Prostate gland (tissue), 2 donors: ENCODE measurements around the gene ZBTB32. TPM values are rescaled to one million over a fixed set of nuclear protein-coding genes. Genes with fewer than 3 reads are reported as not detected.

Experiments used
- DNase-seq: peaks from one replicate; pipeline ENCODE4 v3.0.0-alpha.2; 2019; ENCODE audit warnings: low spot score
- H3K27ac ChIP-seq, 2 donors: fragments of 200-600 bp; sonication (generic); 2 replicates each; pipeline ENCODE4 v1.5.1; 2017 to 2019
- H3K27me3 ChIP-seq: fragments of 200-600 bp; sonication (generic); replicated peaks from 2 replicates; pipeline ENCODE4 v1.5.1; 2019; ENCODE audit not compliant: insufficient read depth
- H3K36me3 ChIP-seq, 2 donors: fragments of 200-600 bp; sonication (generic); 1 replicate in 1 of 2; 2 replicates in 1 of 2; pipeline versions ENCODE4 v1.5.1 to v1.8.1; 2017 to 2019
- H3K4me1 ChIP-seq: fragments of 200-600 bp; sonication (generic); replicated peaks from 2 replicates; pipeline ENCODE4 v1.5.1; 2019
- H3K4me3 ChIP-seq, 2 donors: fragments of 200-600 bp; sonication (generic); 2 replicates each; pipeline ENCODE4 v1.5.1; 2017 to 2019
- H3K9me3 ChIP-seq: fragments of 200-600 bp; sonication (generic); 2 replicates; pipeline ENCODE4 v1.5.1; 2017
- POLR2A ChIP-seq: fragments of 450-650 bp; IDR thresholded peaks from one replicate; pipeline ENCODE4 v1.6.1; 2016; ENCODE audit warnings: antibody characterized with exemption, mild to moderate bottlenecking
- POLR2AphosphoS5 ChIP-seq: sonication (generic); formaldehyde crosslinking; IDR thresholded peaks from one replicate; pipeline ENCODE4 v1.6.1; 2017; ENCODE audit warnings: antibody characterized with exemption
- WGBS: methylation state at CpG from one replicate; pipeline ENCODE4 v1.1.5; 2018; 5-methylcytosine and 5-hydroxymethylcytosine counted together
- intact Hi-C: fragments of 100-400 bp; cut with DNase I; formaldehyde crosslinking; loops from one replicate; pipeline ENCODE4 v1.14.2; 2022
- total RNA-seq, 2 donors: library from RNA; depleted of rRNA; stranded (reverse); fragments of >200 nt; gene quantifications; one replicate each; pipeline ENCODE4 v1.1.0, GENCODE V29; 2016
- TF ChIP-seq, protein P1 (sequence below), 4 experiments: fragments of 200-600 bp in 2 of 4; fragments of 450-650 bp in 2 of 4; sonication (generic) in 2 of 4; IDR thresholded peaks; 1 replicate in 3 of 4; 2 replicates in 1 of 4; pipeline ENCODE4 v1.5.1; 2016 to 2019; ENCODE audit warnings: antibody characterized with exemption in 4 of 4, mild to moderate bottlenecking in 2 of 4, moderate library complexity in 2 of 4

Gene ZBTB32
- total RNA-seq, 2 donors from 2014 or later: 3.1 TPM; not detected in 1

DNA sequence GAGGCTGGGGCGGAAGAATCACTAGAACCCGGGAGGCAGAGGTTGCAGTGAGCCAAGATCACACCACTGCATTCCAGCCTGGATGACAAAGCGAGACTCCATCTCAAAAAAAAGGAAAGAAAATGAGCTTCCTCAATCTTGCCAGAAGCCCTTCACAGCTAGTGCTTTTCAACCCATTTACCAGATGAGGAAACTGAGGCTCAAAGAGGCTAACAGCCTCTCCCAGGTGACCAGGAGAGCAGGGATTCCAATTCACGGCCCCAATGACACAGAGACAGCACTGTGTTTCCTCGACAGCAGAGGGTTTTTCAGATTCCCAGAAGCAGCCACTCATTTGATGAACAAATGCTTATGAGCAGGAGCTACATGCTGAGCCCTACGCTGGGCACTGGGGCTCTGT is 34.8 kb upstream of the ZBTB32 start:
- Histone ChIP-seq H3K27me3 (no peaks in the 10 kb centered on the region), H3K36me3 (no peaks in the 10 kb centered on the region), H3K9me3 (no peaks in the 10 kb centered on the region), H3K27ac (no peak overlapping the region), H3K4me1 (no peaks in the 10 kb centered on the region), H3K4me3 (no peak overlapping the region)
- DNase-seq: no peak
- intact Hi-C loops: no loop called here
- WGBS: 81% methylated on average over 6 of the region's 6 CpGs
- TF ChIP-seq POLR2AphosphoS5 (no peak), POLR2A (no peak)
- TF ChIP-seq, protein P1, sequence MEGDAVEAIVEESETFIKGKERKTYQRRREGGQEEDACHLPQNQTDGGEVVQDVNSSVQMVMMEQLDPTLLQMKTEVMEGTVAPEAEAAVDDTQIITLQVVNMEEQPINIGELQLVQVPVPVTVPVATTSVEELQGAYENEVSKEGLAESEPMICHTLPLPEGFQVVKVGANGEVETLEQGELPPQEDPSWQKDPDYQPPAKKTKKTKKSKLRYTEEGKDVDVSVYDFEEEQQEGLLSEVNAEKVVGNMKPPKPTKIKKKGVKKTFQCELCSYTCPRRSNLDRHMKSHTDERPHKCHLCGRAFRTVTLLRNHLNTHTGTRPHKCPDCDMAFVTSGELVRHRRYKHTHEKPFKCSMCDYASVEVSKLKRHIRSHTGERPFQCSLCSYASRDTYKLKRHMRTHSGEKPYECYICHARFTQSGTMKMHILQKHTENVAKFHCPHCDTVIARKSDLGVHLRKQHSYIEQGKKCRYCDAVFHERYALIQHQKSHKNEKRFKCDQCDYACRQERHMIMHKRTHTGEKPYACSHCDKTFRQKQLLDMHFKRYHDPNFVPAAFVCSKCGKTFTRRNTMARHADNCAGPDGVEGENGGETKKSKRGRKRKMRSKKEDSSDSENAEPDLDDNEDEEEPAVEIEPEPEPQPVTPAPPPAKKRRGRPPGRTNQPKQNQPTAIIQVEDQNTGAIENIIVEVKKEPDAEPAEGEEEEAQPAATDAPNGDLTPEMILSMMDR (IDR thresholded peaks at IDR 0.05): no peak

DNA sequence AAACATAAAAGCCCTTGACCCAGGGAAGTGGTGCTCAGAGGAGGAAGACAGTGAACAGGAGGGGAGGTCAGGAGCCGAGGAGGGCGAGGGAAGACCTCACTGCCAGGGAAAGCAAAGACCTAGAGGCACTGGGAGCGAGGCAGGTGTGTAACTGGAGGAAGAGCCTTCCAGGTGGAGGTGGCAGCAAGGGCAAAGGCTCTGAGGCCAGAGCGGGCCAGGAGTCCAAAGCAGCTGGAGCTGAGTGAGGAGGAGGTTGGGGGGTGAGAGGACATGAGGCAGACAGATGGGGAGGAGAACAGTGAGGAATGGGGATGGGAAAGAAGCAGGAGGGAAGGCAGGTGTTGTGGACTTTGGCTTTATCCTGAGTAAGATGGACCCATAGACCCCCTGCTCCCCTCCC is 34.4 kb upstream of the ZBTB32 start:
- H3K4me1 ChIP-seq: no peaks in the 10 kb centered on the region
- 58% methylated on average over 4 of the region's 4 CpGs for WGBS
- TF ChIP-seq POLR2A: no peak
- no peaks in the 10 kb centered on the region for H3K27me3 ChIP-seq
- DNase-seq: no peak
- no peak overlapping the region for H3K27ac ChIP-seq
- no peaks in the 10 kb centered on the region for H3K9me3 ChIP-seq
- no peak overlapping the region for H3K4me3 ChIP-seq
- no peaks in the 10 kb centered on the region for H3K36me3 ChIP-seq
- intact Hi-C loops: no loop called here

DNA sequence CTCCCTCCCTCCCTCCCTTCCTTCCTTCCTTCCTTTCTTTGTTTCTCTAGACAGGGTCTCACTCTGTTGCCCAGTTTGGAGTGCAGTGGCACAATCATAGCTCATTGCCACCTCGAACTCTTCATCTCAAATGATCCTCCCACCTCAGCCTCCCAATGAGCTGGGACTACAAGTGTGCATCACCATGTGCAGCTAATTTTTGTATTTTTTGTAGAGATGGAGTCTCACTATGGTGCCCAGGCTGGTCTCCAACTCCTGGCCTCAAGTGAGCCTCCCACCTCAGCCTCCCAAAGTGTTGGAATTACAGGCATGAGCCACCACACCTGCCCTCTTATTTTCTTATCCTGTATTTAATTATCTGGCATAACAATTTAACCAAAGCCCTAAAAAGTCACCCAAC is 33.7 kb upstream of the ZBTB32 start:
- no peaks in the 10 kb centered on the region for H3K27me3 ChIP-seq
- WGBS: 87% methylated on average over 1 of the region's 1 CpG
- H3K27ac ChIP-seq: no peak overlapping the region
- intact Hi-C loops: no loop called here
- no peaks in the 10 kb centered on the region for H3K36me3 ChIP-seq
- no peaks in the 10 kb centered on the region for H3K9me3 ChIP-seq
- H3K4me1 ChIP-seq: no peaks in the 10 kb centered on the region
- no peak overlapping the region for H3K4me3 ChIP-seq
- TF ChIP-seq POLR2AphosphoS5: no peak
- TF ChIP-seq POLR2A: no peak
- DNase-seq: no peak

DNA sequence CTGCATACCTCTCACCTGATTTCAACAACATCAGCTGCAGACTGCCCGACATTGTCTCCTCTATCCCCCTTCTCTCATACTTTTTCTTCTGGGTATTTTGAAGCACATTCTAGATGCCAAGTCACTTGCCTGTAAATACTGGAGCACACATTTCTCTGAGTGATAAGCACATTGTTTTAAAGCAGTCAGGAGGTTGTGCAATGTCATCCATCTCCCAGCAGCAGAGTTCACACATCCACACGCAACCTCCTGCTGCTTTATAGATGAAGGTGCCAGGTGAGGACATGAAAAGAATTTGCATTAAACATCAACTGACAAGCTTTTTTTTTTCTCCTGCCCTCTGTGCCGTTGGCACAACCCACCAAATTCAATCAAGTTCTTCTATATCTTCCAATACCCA is 32.5 kb upstream of the ZBTB32 start:
- Histone ChIP-seq H3K27me3 (no peaks in the 10 kb centered on the region), H3K4me1 (no peaks in the 10 kb centered on the region), H3K4me3 (no peak overlapping the region), H3K9me3 (no peaks in the 10 kb centered on the region), H3K27ac (no peak overlapping the region), H3K36me3 (no peaks in the 10 kb centered on the region)
- TF ChIP-seq, protein P1 (IDR thresholded peaks at IDR 0.05): no peak
- TF ChIP-seq POLR2A: no peak
- 35% methylated on average over 3 of the region's 3 CpGs for WGBS
- intact Hi-C loops: no loop called here
- no peak for DNase-seq

DNA sequence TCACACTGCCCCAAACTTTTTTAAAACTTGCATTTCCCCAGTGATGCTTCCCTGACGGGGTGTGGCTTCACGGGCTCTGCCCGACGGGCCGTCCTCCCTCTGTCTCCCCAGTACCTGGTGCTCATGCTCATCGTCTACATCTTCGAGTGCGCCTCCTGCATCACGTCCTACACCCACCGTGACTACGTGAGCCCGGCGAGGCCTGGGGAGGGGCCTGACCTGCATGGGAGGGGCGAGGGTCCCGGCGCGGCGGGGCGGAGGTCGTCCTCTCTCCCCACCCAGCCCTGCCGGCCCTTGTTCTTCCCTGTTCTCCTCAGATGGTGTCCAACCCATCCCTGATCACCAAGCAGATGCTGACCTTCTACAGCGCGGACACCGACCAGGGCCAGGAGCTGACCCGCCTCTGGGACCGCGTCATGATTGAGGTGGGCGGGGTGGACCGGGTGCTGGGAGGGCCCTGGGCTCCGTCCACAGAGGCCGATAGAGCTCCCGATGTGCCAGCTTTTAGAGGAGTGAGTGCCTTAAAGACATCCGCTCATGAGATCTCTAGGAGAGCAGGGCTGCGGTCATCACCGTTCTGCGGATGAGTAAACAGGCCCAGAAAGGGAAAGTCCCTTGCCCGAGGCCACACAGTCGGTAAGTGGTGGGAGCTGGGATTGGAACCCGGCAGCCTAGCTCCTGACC is 31.1 kb upstream of the ZBTB32 start:
- no peaks in the 10 kb centered on the region for H3K36me3 ChIP-seq
- H3K27ac ChIP-seq: no peak overlapping the region
- no peaks in the 10 kb centered on the region for H3K4me1 ChIP-seq
- no peaks in the 10 kb centered on the region for H3K27me3 ChIP-seq
- 20% methylated on average over 39 of the region's 39 CpGs for WGBS
- TF ChIP-seq, protein P1 (IDR thresholded peaks at IDR 0.05): no peak
- no peak for TF ChIP-seq POLR2A
- no peak for TF ChIP-seq POLR2AphosphoS5
- no peak overlapping the region for H3K4me3 ChIP-seq
- intact Hi-C loops: no loop called here
- no peaks in the 10 kb centered on the region for H3K9me3 ChIP-seq
- DNase-seq: no peak

DNA sequence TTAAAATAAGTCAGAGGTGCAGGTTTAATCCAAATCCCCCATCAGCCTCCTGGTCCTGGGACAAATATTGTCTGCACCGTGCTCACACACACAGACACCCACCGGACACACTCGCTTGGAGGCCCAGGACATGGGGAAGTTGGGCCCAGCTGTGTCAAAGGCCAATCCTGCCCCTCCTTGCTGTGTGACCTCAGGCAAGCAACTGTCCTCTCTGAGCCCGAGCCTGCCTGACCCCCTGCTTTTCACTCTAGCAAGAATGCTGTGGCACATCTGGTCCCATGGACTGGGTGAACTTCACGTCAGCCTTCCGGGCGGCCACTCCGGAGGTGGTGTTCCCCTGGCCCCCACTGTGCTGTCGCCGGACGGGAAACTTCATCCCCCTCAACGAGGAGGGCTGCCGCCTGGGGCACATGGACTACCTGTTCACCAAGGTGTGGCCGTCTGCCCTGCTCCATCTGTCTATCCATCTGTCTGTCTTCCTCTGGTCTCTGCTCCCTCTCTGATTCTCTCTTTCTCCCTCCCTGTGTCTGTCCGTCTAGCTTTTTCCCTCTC is 28.7 kb upstream of the ZBTB32 start:
- no peak overlapping the region for H3K4me3 ChIP-seq
- no peaks in the 10 kb centered on the region for H3K27me3 ChIP-seq
- intact Hi-C loops: no loop called here
- no peaks in the 10 kb centered on the region for H3K9me3 ChIP-seq
- H3K36me3 ChIP-seq: no peaks in the 10 kb centered on the region
- no peak for DNase-seq
- no peaks in the 10 kb centered on the region for H3K4me1 ChIP-seq
- TF ChIP-seq POLR2A (no peak), POLR2AphosphoS5 (no peak)
- TF ChIP-seq, protein P1 (IDR thresholded peaks at IDR 0.05): no peak
- WGBS: 80% methylated on average over 15 of the region's 15 CpGs
- no peak overlapping the region for H3K27ac ChIP-seq
